Osteocyte (in vitro differentiated cells): Measurements from ENCODE around the gene RMC1. TPM values are rescaled to one million over a fixed set of nuclear protein-coding genes. Genes with fewer than 3 reads are reported as not detected.

Source experiments
- DNase-seq: peaks from one replicate; pipeline ENCODE4 v3.0.0; 2021; ENCODE audit warnings: mixed read lengths; ENCODE audit not compliant: unreplicated experiment; ENCODE audit errors: extremely low spot score
- H3K27ac Mint-ChIP-seq: one replicate; pipeline ENCODE4 v1.8.0; 2021; ENCODE audit warnings: mild to moderate bottlenecking, mixed read lengths; ENCODE audit not compliant: unreplicated experiment
- H3K27me3 Mint-ChIP-seq: one replicate; pipeline ENCODE4 v1.8.0; 2021; ENCODE audit warnings: mixed read lengths; ENCODE audit not compliant: unreplicated experiment
- H3K36me3 Mint-ChIP-seq: one replicate; pipeline ENCODE4 v1.8.0; 2021; ENCODE audit warnings: mixed read lengths; ENCODE audit not compliant: unreplicated experiment
- H3K4me1 Mint-ChIP-seq: one replicate; pipeline ENCODE4 v1.8.0; 2021; ENCODE audit warnings: mixed read lengths; ENCODE audit not compliant: unreplicated experiment
- H3K4me3 Mint-ChIP-seq: one replicate; pipeline ENCODE4 v1.8.0; 2021; ENCODE audit warnings: mild to moderate bottlenecking, moderate library complexity, mixed read lengths; ENCODE audit not compliant: unreplicated experiment
- H3K9me3 Mint-ChIP-seq: one replicate; pipeline ENCODE4 v1.8.0; 2021; ENCODE audit warnings: mixed read lengths; ENCODE audit not compliant: unreplicated experiment
- CTCF ChIP-seq: fragments of 200-600 bp; sonication (generic); IDR thresholded peaks from 2 replicates; pipeline ENCODE4 v1.5.0; 2021; ENCODE audit warnings: antibody characterized with exemption, mild to moderate bottlenecking, moderate library complexity
- total RNA-seq: library from RNA; stranded (reverse); gene quantifications from 2 replicates; pipeline ENCODE4 v1.2.1, GENCODE V29; 2021

RMC1 gene
- total RNA-seq, 1 donor from 2014 or later: 25.5 TPM

DNA sequence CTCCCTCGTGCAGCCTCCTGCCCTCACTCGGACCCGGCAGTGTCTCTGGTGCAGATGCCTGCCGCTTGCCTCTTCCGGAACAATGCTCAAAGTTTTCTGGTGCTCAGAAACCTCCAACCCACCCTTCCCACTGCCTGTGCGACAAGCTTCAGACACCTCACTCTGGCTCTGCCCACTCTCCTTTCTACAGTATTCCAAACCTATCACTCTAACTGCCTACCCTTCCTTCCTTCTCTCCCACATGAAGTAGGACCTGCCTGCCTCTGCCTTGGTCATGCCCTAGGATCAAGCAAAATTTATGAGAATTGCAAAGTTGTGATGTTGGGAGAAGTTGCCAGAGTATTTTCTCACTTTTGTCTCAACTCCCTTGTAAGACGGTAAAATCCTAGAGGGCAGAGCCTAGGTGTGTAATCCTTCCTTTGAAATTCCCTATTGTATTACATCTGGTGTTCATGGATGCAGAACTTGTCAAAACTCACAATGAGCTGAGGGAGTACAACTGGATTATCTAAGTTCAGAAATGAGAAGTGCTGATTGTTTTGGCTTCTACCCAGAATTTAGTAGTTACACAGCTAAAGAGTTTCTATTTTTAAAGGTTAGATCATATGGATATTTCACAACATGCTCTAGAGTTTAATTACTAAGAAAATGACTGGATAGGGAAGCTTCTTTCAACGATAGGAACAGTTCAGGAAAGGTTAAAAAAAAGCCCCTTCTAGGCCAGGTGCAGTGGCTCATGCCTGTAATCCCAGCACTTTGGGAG is 75.8 kb downstream of the RMC1 start:
- DNase-seq: no peak
- no peaks in the 10 kb centered on the region for H3K27me3 Mint-ChIP-seq
- peaks cover 31% of the 10 kb centered on the region for H3K4me1 Mint-ChIP-seq
- H3K9me3 Mint-ChIP-seq: no peaks in the 10 kb centered on the region
- no peak overlapping the region for H3K27ac Mint-ChIP-seq
- peaks cover 5% of the 10 kb centered on the region for H3K36me3 Mint-ChIP-seq
- TF ChIP-seq CTCF: no peak
- no peak overlapping the region for H3K4me3 Mint-ChIP-seq

DNA sequence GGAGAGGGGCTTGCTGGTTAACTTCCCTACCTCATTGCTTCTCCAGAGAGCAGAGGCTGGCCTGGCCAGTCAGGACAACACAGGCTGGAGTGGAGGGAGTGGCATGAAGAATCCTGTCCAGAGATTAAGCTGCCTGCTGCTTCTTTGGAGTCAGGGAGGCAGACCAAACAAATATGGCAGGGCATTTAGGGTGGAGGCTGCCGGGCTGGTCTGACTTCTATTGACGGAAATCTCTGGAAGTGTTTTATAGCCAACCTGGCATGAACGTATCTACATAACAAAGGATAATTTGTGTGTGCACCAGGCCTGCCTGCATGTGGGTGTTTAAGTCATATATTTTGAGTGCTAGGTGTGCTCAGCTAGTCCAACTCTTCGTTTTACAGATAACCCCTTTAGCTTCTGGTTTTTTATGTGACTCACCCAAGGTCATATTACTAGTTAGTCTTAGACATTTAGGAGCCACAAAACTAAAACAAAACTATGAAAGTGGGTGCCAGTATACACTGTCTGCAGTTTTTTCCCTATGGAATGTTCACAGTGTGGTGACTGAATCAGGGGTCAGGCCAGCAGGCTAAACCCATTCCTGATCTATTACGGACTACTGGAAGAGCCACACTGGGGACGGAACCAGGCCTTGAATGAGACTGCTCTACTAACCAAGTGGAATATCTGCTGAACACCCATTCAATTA is 77.5 kb downstream of the RMC1 start:
- Mint-ChIP-seq H3K27me3 (no peaks in the 10 kb centered on the region), H3K9me3 (no peaks in the 10 kb centered on the region), H3K27ac (no peak overlapping the region), H3K36me3 (peaks cover 5% of the 10 kb centered on the region), H3K4me1 (peaks cover 26% of the 10 kb centered on the region), H3K4me3 (no peak overlapping the region)
- DNase-seq: no peak
- TF ChIP-seq CTCF: no peak

Other genes with a start within 250 kb of the RMC1 start
- gene RIOK3, start 50.2 kb upstream of the RMC1 start, total RNA-seq: 54.7 and 55.7 TPM in 2 replicates
- gene NPC1, start 83.0 kb downstream of the RMC1 start, total RNA-seq: 36.5 and 40.1 TPM in 2 replicates
- not detected in 2 replicates for gene ANKRD29, start 159.4 kb downstream of the RMC1 start, total RNA-seq
- not detected in 2 replicates for gene LAMA3, start 185.9 kb downstream of the RMC1 start, total RNA-seq